WTC11 (cell line): ENCODE results near the gene REEP1.

Experiments
- CREB1 ChIP-seq: sonication (generic); formaldehyde crosslinking; IDR thresholded peaks from 2 replicates; pipeline ENCODE4 v1.8.0; 2023; ENCODE audit warnings: mild to moderate bottlenecking, missing genetic modification reagents
- KAT7 ChIP-seq: sonication (generic); formaldehyde crosslinking; IDR thresholded peaks from 2 replicates; pipeline ENCODE4 v1.8.1; 2023; ENCODE audit warnings: missing genetic modification reagents, mild to moderate bottlenecking, borderline replicate concordance
- TF ChIP-seq, protein P1 (sequence below): fragments of 200-600 bp; IDR thresholded peaks from 2 replicates; pipeline ENCODE4 v1.8.0; 2022; ENCODE audit warnings: antibody characterized with exemption

DNA sequence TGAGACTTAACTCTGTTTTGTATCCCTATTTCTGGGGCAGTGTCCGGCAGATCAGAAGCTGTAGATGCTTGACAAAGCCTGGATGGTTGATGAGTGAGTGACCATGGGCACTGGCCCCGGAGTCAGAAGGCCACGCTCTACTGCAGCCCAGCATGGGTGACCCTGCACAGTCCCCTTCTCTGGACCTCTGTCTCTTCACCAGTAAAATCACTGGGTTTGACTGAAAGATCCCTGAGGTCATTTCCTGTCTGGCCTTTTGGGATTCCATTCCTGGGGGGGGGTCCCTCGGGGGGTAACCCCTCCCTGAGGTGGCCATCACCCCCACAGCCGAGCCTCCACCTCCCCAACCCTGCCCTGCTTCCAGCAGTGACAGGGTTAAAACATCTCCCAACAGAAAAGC is 106.5 kb downstream of the REEP1 start:
- TF ChIP-seq, protein P1, sequence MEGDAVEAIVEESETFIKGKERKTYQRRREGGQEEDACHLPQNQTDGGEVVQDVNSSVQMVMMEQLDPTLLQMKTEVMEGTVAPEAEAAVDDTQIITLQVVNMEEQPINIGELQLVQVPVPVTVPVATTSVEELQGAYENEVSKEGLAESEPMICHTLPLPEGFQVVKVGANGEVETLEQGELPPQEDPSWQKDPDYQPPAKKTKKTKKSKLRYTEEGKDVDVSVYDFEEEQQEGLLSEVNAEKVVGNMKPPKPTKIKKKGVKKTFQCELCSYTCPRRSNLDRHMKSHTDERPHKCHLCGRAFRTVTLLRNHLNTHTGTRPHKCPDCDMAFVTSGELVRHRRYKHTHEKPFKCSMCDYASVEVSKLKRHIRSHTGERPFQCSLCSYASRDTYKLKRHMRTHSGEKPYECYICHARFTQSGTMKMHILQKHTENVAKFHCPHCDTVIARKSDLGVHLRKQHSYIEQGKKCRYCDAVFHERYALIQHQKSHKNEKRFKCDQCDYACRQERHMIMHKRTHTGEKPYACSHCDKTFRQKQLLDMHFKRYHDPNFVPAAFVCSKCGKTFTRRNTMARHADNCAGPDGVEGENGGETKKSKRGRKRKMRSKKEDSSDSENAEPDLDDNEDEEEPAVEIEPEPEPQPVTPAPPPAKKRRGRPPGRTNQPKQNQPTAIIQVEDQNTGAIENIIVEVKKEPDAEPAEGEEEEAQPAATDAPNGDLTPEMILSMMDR: no peak
- no peak for TF ChIP-seq KAT7 (CRISPR knock-in tag)
- no peak for TF ChIP-seq CREB1 (CRISPR knock-in tag)
